Measurements from ENCODE around the gene GORASP2.
"Not testable (repeated sequence)": the region's sequence is repeated elsewhere in the genome, so short reads cannot be mapped to it uniquely, and the experiment has no call there.

GORASP2 gene

GRCh38 chr2:170928824-170929685 lies at the start of gene GORASP2:
Gene GORASP2, plus strand, starts transcription at chr2:170929253. Its CDS starts 88 bp downstream, at chr2:170929341.
- no peak for FAIRE-seq

GRCh38 chr2:170881840-170882239 lies 47.2 kb upstream of the GORASP2 start:
- FAIRE-seq: no peak

- no peak for FAIRE-seq
Measured at GRCh38 chr2:170882758-170883157, 46.3 kb upstream of the GORASP2 start.

GRCh38 chr2:170883683-170884082 lies 45.4 kb upstream of the GORASP2 start:
- no peak for FAIRE-seq

- no peak for FAIRE-seq
Measured at GRCh38 chr2:170885130-170885791, 43.8 kb upstream of the GORASP2 start.

- no peak for FAIRE-seq
Measured at GRCh38 chr2:170886386-170886785, 42.7 kb upstream of the GORASP2 start.

GRCh38 chr2:170887496-170887895 lies 41.6 kb upstream of the GORASP2 start:
- FAIRE-seq: no peak

GRCh38 chr2:170887896-170888295 lies 41.2 kb upstream of the GORASP2 start:
- no peak for FAIRE-seq

GRCh38 chr2:170891893-170892292 lies 37.2 kb upstream of the GORASP2 start:
- no peak for FAIRE-seq

- FAIRE-seq: no peak
Measured at GRCh38 chr2:170892391-170892951, 36.6 kb upstream of the GORASP2 start.

- no peak for FAIRE-seq
Measured at GRCh38 chr2:170895023-170895757, 33.9 kb upstream of the GORASP2 start.

- no peak for FAIRE-seq
Measured at GRCh38 chr2:170896622-170897021, 32.4 kb upstream of the GORASP2 start.

GRCh38 chr2:170897108-170897507 lies 31.9 kb upstream of the GORASP2 start:
- FAIRE-seq: no peak

GRCh38 chr2:170905864-170906263 lies 23.2 kb upstream of the GORASP2 start:
- no peak for FAIRE-seq

GRCh38 chr2:170911314-170911889 lies 17.7 kb upstream of the GORASP2 start:
- no peak for FAIRE-seq

GRCh38 chr2:170914994-170915666 lies 13.9 kb upstream of the GORASP2 start:
- FAIRE-seq: not testable (repeated sequence)

- no peak for FAIRE-seq
Measured at GRCh38 chr2:170917219-170917913, 11.7 kb upstream of the GORASP2 start.

GRCh38 chr2:170917957-170918356 lies 11.1 kb upstream of the GORASP2 start:
- no peak for FAIRE-seq

GRCh38 chr2:170921873-170922272 lies 7.2 kb upstream of the GORASP2 start:
- not testable (repeated sequence) for FAIRE-seq

GRCh38 chr2:170922634-170923494 lies 6.2 kb upstream of the GORASP2 start:
- no peak for FAIRE-seq

All from colon (tissue), 2 donors.